ENCODE results near the gene DIAPH1.

DNA sequence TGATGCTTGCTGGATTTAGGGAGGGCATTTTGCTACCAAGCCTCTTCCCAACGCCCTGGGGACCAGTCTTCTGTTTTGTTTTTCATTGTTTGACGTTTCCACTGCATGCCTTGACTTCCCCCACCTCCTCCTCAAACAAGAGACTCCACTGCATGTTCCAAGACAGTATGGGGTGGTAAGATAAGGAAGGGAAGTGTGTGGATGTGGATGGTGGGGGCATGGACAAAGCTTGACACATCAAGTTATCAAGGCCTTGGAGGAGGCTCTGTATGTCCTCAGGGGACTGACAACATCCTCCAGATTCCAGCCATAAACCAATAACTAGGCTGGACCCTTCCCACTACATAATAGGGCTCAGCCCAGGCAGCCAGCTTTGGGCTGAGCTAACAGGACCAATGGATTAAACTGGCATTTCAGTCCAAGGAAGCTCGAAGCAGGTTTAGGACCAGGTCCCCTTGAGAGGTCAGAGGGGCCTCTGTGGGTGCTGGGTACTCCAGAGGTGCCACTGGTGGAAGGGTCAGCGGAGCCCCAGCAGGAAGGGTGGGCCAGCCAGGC is 107.0 kb downstream of the DIAPH1 start:
- TF ChIP-seq, protein P1, sequence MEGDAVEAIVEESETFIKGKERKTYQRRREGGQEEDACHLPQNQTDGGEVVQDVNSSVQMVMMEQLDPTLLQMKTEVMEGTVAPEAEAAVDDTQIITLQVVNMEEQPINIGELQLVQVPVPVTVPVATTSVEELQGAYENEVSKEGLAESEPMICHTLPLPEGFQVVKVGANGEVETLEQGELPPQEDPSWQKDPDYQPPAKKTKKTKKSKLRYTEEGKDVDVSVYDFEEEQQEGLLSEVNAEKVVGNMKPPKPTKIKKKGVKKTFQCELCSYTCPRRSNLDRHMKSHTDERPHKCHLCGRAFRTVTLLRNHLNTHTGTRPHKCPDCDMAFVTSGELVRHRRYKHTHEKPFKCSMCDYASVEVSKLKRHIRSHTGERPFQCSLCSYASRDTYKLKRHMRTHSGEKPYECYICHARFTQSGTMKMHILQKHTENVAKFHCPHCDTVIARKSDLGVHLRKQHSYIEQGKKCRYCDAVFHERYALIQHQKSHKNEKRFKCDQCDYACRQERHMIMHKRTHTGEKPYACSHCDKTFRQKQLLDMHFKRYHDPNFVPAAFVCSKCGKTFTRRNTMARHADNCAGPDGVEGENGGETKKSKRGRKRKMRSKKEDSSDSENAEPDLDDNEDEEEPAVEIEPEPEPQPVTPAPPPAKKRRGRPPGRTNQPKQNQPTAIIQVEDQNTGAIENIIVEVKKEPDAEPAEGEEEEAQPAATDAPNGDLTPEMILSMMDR (IDR thresholded peaks at IDR 0.05): no peak
- TF ChIP-seq POLR2A (IDR thresholded peaks at IDR 0.05): no peak

Data from breast epithelium (tissue), 3 donors.